ENCODE results near the gene OPTN.

Gene OPTN

GRCh38 chr10:13099144-13099665 lies 758 bp upstream of the OPTN start:
- H3K9me3 Mint-ChIP-seq, result no peaks in the 10 kb centered on the region
- DNase-seq (ENCODE audit: low spot score in 2 of 2) (peak; percentile 36 to 40), ATAC-seq (ENCODE audit: low read depth) (peak; percentile 46)
- peaks cover 18% of the 10 kb centered on the region for H3K4me1 Mint-ChIP-seq
- H3K27ac Mint-ChIP-seq, result peak overlapping the region; percentile 91
- no peaks in the 10 kb centered on the region for H3K27me3 Mint-ChIP-seq
- H3K4me3 Mint-ChIP-seq, result peak overlapping the region; percentile 89
- H3K36me3 Mint-ChIP-seq, result no peaks in the 10 kb centered on the region

GRCh38 chr10:13100349-13101294 lies 659 bp downstream of the OPTN start:
- H3K36me3 Mint-ChIP-seq, result no peaks in the 10 kb centered on the region
- DNase-seq (ENCODE audit: low spot score in 2 of 2), result peak; percentile 10 to 26

GRCh38 chr10:13102002-13102794 lies 2.2 kb downstream of the OPTN start:
- no peak for ATAC-seq (ENCODE audit: low read depth)
- H3K4me3 Mint-ChIP-seq, result no peak overlapping the region
- H3K4me1 Mint-ChIP-seq, result peaks cover 20% of the 10 kb centered on the region
- no peaks in the 10 kb centered on the region for H3K27me3 Mint-ChIP-seq
- no peaks in the 10 kb centered on the region for H3K36me3 Mint-ChIP-seq
- H3K9me3 Mint-ChIP-seq, result no peaks in the 10 kb centered on the region
- no peak for DNase-seq (ENCODE audit: low spot score in 2 of 2)
- H3K27ac Mint-ChIP-seq, result peak overlapping the region; percentile 17

More at GRCh38 chr10:13100349-13101294, 659 bp downstream of the OPTN start:
- Mint-ChIP-seq H3K9me3 (no peaks in the 10 kb centered on the region), H3K27ac (peak overlapping the region; percentile 91), H3K4me3 (peak overlapping the region; percentile 78), H3K4me1 (peaks cover 18% of the 10 kb centered on the region), H3K27me3 (no peaks in the 10 kb centered on the region)
- ATAC-seq (ENCODE audit: low read depth), result peak; percentile 20

GRCh38 chr10:13103554-13103953 lies 3.6 kb downstream of the OPTN start:
- no peak overlapping the region for H3K27ac Mint-ChIP-seq

GRCh38 chr10:13104697-13105096 lies 4.7 kb downstream of the OPTN start:
- no peaks in the 10 kb centered on the region for H3K27me3 Mint-ChIP-seq
- no peaks in the 10 kb centered on the region for H3K36me3 Mint-ChIP-seq
- H3K4me3 Mint-ChIP-seq, result no peak overlapping the region
- no peak for DNase-seq (ENCODE audit: low spot score in 2 of 2)
- peaks cover 14% of the 10 kb centered on the region for H3K4me1 Mint-ChIP-seq
- no peak overlapping the region for H3K27ac Mint-ChIP-seq
- no peak for ATAC-seq (ENCODE audit: low read depth)
- H3K9me3 Mint-ChIP-seq, result no peaks in the 10 kb centered on the region

More at GRCh38 chr10:13103554-13103953, 3.6 kb downstream of the OPTN start:
- H3K4me3 Mint-ChIP-seq, result no peak overlapping the region
- peaks cover 20% of the 10 kb centered on the region for H3K4me1 Mint-ChIP-seq
- no peaks in the 10 kb centered on the region for H3K27me3 Mint-ChIP-seq
- no peak for ATAC-seq (ENCODE audit: low read depth)
- H3K36me3 Mint-ChIP-seq, result no peaks in the 10 kb centered on the region
- H3K9me3 Mint-ChIP-seq, result no peaks in the 10 kb centered on the region
- DNase-seq (ENCODE audit: low spot score in 2 of 2), result no peak

GRCh38 chr10:13105184-13105583 lies 5.2 kb downstream of the OPTN start:
- H3K4me3 Mint-ChIP-seq, result no peak overlapping the region
- no peaks in the 10 kb centered on the region for H3K9me3 Mint-ChIP-seq
- H3K27me3 Mint-ChIP-seq, result no peaks in the 10 kb centered on the region
- ATAC-seq (ENCODE audit: low read depth) (no peak), DNase-seq (ENCODE audit: low spot score in 2 of 2) (no peak)
- H3K27ac Mint-ChIP-seq, result no peak overlapping the region
- H3K36me3 Mint-ChIP-seq, result peaks cover 2% of the 10 kb centered on the region
- H3K4me1 Mint-ChIP-seq, result peaks cover 14% of the 10 kb centered on the region

GRCh38 chr10:13106387-13107045 lies 6.6 kb downstream of the OPTN start:
- DNase-seq (ENCODE audit: low spot score in 2 of 2) (no peak), ATAC-seq (ENCODE audit: low read depth) (no peak)
- H3K4me1 Mint-ChIP-seq, result peaks cover 7% of the 10 kb centered on the region
- H3K4me3 Mint-ChIP-seq, result no peak overlapping the region
- no peaks in the 10 kb centered on the region for H3K9me3 Mint-ChIP-seq
- peaks cover 7% of the 10 kb centered on the region for H3K36me3 Mint-ChIP-seq
- H3K27me3 Mint-ChIP-seq, result no peaks in the 10 kb centered on the region
- no peak overlapping the region for H3K27ac Mint-ChIP-seq

GRCh38 chr10:13110908-13111307 lies 10.9 kb downstream of the OPTN start:
- Mint-ChIP-seq H3K4me3 (no peak overlapping the region), H3K4me1 (peaks cover 6% of the 10 kb centered on the region), H3K36me3 (peaks cover 14% of the 10 kb centered on the region), H3K27me3 (no peaks in the 10 kb centered on the region), H3K27ac (no peak overlapping the region), H3K9me3 (no peaks in the 10 kb centered on the region)
- ATAC-seq (ENCODE audit: low read depth) (no peak), DNase-seq (ENCODE audit: low spot score in 2 of 2) (no peak)

GRCh38 chr10:13113544-13113943 lies 13.6 kb downstream of the OPTN start:
- no peak overlapping the region for H3K4me3 Mint-ChIP-seq
- DNase-seq (ENCODE audit: low spot score in 2 of 2), result no peak
- H3K27me3 Mint-ChIP-seq, result no peaks in the 10 kb centered on the region
- no peaks in the 10 kb centered on the region for H3K9me3 Mint-ChIP-seq
- no peak for ATAC-seq (ENCODE audit: low read depth)
- peaks cover 21% of the 10 kb centered on the region for H3K36me3 Mint-ChIP-seq
- no peak overlapping the region for H3K27ac Mint-ChIP-seq
- H3K4me1 Mint-ChIP-seq, result peaks cover 19% of the 10 kb centered on the region

GRCh38 chr10:13115832-13116803 lies 16.2 kb downstream of the OPTN start:
- H3K27ac Mint-ChIP-seq, result no peak overlapping the region
- DNase-seq (ENCODE audit: low spot score in 2 of 2), result no peak
- H3K27me3 Mint-ChIP-seq, result no peaks in the 10 kb centered on the region
- peaks cover 19% of the 10 kb centered on the region for H3K4me1 Mint-ChIP-seq
- peak; percentile 59 for ATAC-seq (ENCODE audit: low read depth)
- H3K36me3 Mint-ChIP-seq, result peaks cover 29% of the 10 kb centered on the region
- H3K9me3 Mint-ChIP-seq, result no peaks in the 10 kb centered on the region
- peak overlapping the region; percentile 46 for H3K4me3 Mint-ChIP-seq

GRCh38 chr10:13117841-13118783 lies 18.1 kb downstream of the OPTN start:
- Mint-ChIP-seq H3K4me3 (peak overlapping the region; percentile 15), H3K36me3 (peaks cover 32% of the 10 kb centered on the region), H3K27me3 (no peaks in the 10 kb centered on the region), H3K27ac (no peak overlapping the region), H3K9me3 (no peaks in the 10 kb centered on the region), H3K4me1 (peaks cover 19% of the 10 kb centered on the region)
- ATAC-seq (ENCODE audit: low read depth), result peak; percentile 86
- DNase-seq (ENCODE audit: low spot score in 2 of 2), result peak in 1 of 2 donors; percentile 25

- Mint-ChIP-seq H3K27ac (no peak overlapping the region), H3K4me3 (no peak overlapping the region), H3K36me3 (peaks cover 37% of the 10 kb centered on the region), H3K27me3 (no peaks in the 10 kb centered on the region), H3K9me3 (no peaks in the 10 kb centered on the region), H3K4me1 (peaks cover 19% of the 10 kb centered on the region)
- ATAC-seq (ENCODE audit: low read depth) (no peak), DNase-seq (ENCODE audit: low spot score in 2 of 2) (no peak)
Observed at GRCh38 chr10:13118784-13119410, 18.9 kb downstream of the OPTN start.
